Measurements from ENCODE around the gene CACFD1. TPM values are rescaled to one million over a fixed set of nuclear protein-coding genes. Genes with fewer than 3 reads are reported as not detected.
"Not testable (repeated sequence)": the region's sequence is repeated elsewhere in the genome, so short reads cannot be mapped to it uniquely, and the experiment has no call there.

Gene CACFD1
- total and polyA plus RNA-seq, 2 experiments from 2014 or later, result 61.7 to 64.0 TPM

- H3K27me3 ChIP-seq, result no peaks in the 10 kb centered on the region
- no peak overlapping the region for H3K27ac ChIP-seq
- H3K4me3 ChIP-seq, result no peak overlapping the region
- H3K9me3 ChIP-seq (ENCODE audit: low read depth), result no peaks in the 10 kb centered on the region
- no peak for DNase-seq (ENCODE audit: low read depth in 1 of 2, low spot score in 1 of 2)
- TF ChIP-seq CTCF (IDR thresholded peaks at IDR 0.05; ENCODE audit: low read depth, low read length), result no peak
- H3K4me1 ChIP-seq (ENCODE audit: low read depth), result no peaks in the 10 kb centered on the region
- H3K36me3 ChIP-seq, result no peaks in the 10 kb centered on the region
These were observed 10.0 kb upstream of the CACFD1 start for GRCh38 chr9:133449760-133450159.

GRCh38 chr9:133451865-133452264 is 7.9 kb upstream of the CACFD1 start:
- H3K36me3 ChIP-seq, result not testable (repeated sequence)

GRCh38 chr9:133452562-133452961 is 7.2 kb upstream of the CACFD1 start:
- no peaks in the 10 kb centered on the region for H3K9me3 ChIP-seq (ENCODE audit: low read depth)
- H3K4me1 ChIP-seq (ENCODE audit: low read depth), result no peaks in the 10 kb centered on the region
- no peak overlapping the region for H3K4me3 ChIP-seq
- no peak for DNase-seq (ENCODE audit: low read depth in 1 of 2, low spot score in 1 of 2)
- no peaks in the 10 kb centered on the region for H3K27me3 ChIP-seq
- no peak for TF ChIP-seq CTCF (IDR thresholded peaks at IDR 0.05; ENCODE audit: low read depth, low read length)
- no peak overlapping the region for H3K27ac ChIP-seq
- no peaks in the 10 kb centered on the region for H3K36me3 ChIP-seq

More at GRCh38 chr9:133451865-133452264, 7.9 kb upstream of the CACFD1 start:
- not testable (repeated sequence) for H3K4me1 ChIP-seq (ENCODE audit: low read depth); H3K9me3 ChIP-seq (ENCODE audit: low read depth); H3K27me3 ChIP-seq; H3K27ac ChIP-seq; DNase-seq (ENCODE audit: low read depth in 1 of 2, low spot score in 1 of 2); H3K4me3 ChIP-seq

- Histone ChIP-seq H3K27me3 (no peaks in the 10 kb centered on the region), H3K9me3 (ENCODE audit: low read depth) (no peaks in the 10 kb centered on the region), H3K27ac (no peak overlapping the region), H3K4me3 (no peak overlapping the region), H3K36me3 (no peaks in the 10 kb centered on the region), H3K4me1 (ENCODE audit: low read depth) (no peaks in the 10 kb centered on the region)
- no peak for TF ChIP-seq CTCF (IDR thresholded peaks at IDR 0.05; ENCODE audit: low read depth, low read length)
- DNase-seq (ENCODE audit: low read depth in 1 of 2, low spot score in 1 of 2), result peak in 1 of 2 donors; percentile 46
These were observed 6.1 kb upstream of the CACFD1 start for GRCh38 chr9:133453651-133454050.

GRCh38 chr9:133454325-133454724 is 5.5 kb upstream of the CACFD1 start:
- Histone ChIP-seq H3K9me3 (ENCODE audit: low read depth) (no peaks in the 10 kb centered on the region), H3K4me3 (no peak overlapping the region), H3K36me3 (no peaks in the 10 kb centered on the region), H3K27me3 (no peaks in the 10 kb centered on the region), H3K27ac (no peak overlapping the region), H3K4me1 (ENCODE audit: low read depth) (no peaks in the 10 kb centered on the region)
- no peak for DNase-seq (ENCODE audit: low read depth in 1 of 2, low spot score in 1 of 2)
- TF ChIP-seq CTCF (IDR thresholded peaks at IDR 0.05; ENCODE audit: low read depth, low read length), result no peak

- no peak for TF ChIP-seq CTCF (IDR thresholded peaks at IDR 0.05; ENCODE audit: low read depth, low read length)
- Histone ChIP-seq H3K27me3 (no peaks in the 10 kb centered on the region), H3K36me3 (no peaks in the 10 kb centered on the region), H3K9me3 (ENCODE audit: low read depth) (no peaks in the 10 kb centered on the region), H3K27ac (no peak overlapping the region), H3K4me3 (no peak overlapping the region), H3K4me1 (ENCODE audit: low read depth) (no peaks in the 10 kb centered on the region)
- DNase-seq (ENCODE audit: low read depth in 1 of 2, low spot score in 1 of 2), result no peak
These were observed 4.7 kb upstream of the CACFD1 start for GRCh38 chr9:133454943-133455673.

Data from cardiac muscle cell (in vitro differentiated cells and primary cell).